ENCODE results near the gene SLC11A2. TPM values are rescaled to one million over a fixed set of nuclear protein-coding genes. Genes with fewer than 3 reads are reported as not detected.
A peak's percentile ranks its signal among the peaks of the same experiment; 100 is the strongest.
"Not testable (repeated sequence)": the region's sequence is repeated elsewhere in the genome, so short reads cannot be mapped to it uniquely, and the experiment has no call there.

Gene SLC11A2
- total RNA-seq, 1 donor from 2014 or later, result 62.9 TPM

- Mint-ChIP-seq H3K27ac (peak overlapping the region; percentile 2), H3K4me1 (ENCODE audit: low read depth) (peaks cover 47% of the 10 kb centered on the region), H3K4me3 (ENCODE audit: low read depth) (no peak overlapping the region), H3K9me3 (no peaks in the 10 kb centered on the region), H3K27me3 (ENCODE audit: low read depth) (no peaks in the 10 kb centered on the region), H3K36me3 (ENCODE audit: low read depth) (peaks cover 22% of the 10 kb centered on the region)
- intact Hi-C loops (cut with micrococcal nuclease), result loop anchor here (10.0 kb wide), 1 partner anchor 516 kb away; the partner anchor contains the start of gene DIP2B
- DNase-seq (ENCODE audit: low spot score), result no peak
These were observed 5.6 kb downstream of the SLC11A2 start for GRCh38 chr12:51020448-51021182.

DNA sequence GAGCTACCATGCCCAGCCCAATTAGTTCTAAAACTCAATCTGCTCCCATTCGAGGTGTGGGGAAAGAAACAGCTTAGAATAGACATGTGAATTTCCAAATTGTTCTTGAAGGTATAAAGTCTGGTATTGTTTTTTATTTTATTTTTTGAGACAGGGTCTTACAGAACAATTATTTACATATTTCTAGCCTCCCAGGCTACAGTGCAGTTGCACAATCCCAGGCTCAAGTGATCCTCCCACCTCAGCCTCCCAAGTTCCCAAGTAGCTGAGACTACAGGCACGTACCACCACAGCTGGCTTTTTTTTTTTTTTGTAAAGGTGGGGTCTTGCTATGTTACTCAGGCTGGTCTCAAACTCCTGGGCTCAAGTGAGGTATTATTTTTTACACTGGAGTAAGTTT lies 6.3 kb downstream of the SLC11A2 start:
- intact Hi-C loops (cut with micrococcal nuclease), result loop anchor here (10.0 kb wide), 1 partner anchor 515 kb away; the partner anchor contains the start of gene DIP2B
- no peak overlapping the region for H3K27ac Mint-ChIP-seq
- no peaks in the 10 kb centered on the region for H3K27me3 Mint-ChIP-seq (ENCODE audit: low read depth)
- peaks cover 42% of the 10 kb centered on the region for H3K4me1 Mint-ChIP-seq (ENCODE audit: low read depth)
- no peak overlapping the region for H3K4me3 Mint-ChIP-seq (ENCODE audit: low read depth)
- H3K36me3 Mint-ChIP-seq (ENCODE audit: low read depth), result peaks cover 22% of the 10 kb centered on the region
- H3K9me3 Mint-ChIP-seq, result no peaks in the 10 kb centered on the region
- DNase-seq (ENCODE audit: low spot score), result no peak

DNA sequence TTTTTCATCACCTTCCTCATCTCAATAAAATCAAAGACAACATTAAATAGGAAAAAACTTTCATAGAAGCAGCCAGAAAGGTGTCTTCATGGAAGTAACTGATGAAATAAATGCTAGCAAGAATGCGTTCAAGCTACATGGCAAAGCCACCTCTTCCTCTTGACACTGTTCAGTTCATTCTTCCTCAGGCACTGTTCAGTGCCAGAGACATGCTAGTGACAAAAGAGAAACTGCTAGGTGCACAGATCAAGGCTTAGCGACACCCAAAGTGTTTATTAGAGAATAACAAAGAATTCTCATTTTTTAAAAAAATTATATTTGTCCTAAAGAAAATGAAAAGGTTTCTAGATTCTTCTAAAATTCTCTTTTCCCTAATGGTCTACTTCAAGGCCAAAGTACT lies 7.2 kb downstream of the SLC11A2 start:
- intact Hi-C loops (cut with micrococcal nuclease), result no loop called here
- H3K4me1 Mint-ChIP-seq (ENCODE audit: low read depth), result peaks cover 34% of the 10 kb centered on the region
- H3K4me3 Mint-ChIP-seq (ENCODE audit: low read depth), result no peak overlapping the region
- H3K27ac Mint-ChIP-seq, result no peak overlapping the region
- DNase-seq (ENCODE audit: low spot score), result no peak
- no peaks in the 10 kb centered on the region for H3K27me3 Mint-ChIP-seq (ENCODE audit: low read depth)
- no peaks in the 10 kb centered on the region for H3K9me3 Mint-ChIP-seq
- H3K36me3 Mint-ChIP-seq (ENCODE audit: low read depth), result peaks cover 19% of the 10 kb centered on the region

DNA sequence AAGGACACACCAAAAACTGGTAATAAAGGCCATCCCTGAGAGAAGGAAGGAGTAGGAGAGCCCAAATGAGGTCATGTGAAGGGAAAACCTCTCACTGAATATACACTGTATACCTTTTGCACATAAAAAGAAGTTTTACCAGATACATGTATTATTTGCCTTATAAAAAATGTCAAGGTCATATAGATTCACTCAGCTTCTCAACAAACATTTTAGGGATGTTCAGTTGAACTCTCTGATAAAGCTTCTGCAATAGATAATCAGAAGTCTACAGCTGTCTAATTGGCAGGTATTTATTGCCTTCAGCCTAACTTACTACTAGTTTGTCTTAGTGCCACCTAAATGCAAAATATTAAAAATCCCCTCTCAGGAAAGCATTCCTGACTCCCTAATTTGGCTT lies 8.7 kb downstream of the SLC11A2 start:
- Mint-ChIP-seq H3K36me3 (ENCODE audit: low read depth) (peaks cover 14% of the 10 kb centered on the region), H3K27ac (no peak overlapping the region), H3K4me1 (ENCODE audit: low read depth) (peaks cover 33% of the 10 kb centered on the region), H3K4me3 (ENCODE audit: low read depth) (no peak overlapping the region), H3K27me3 (ENCODE audit: low read depth) (no peaks in the 10 kb centered on the region), H3K9me3 (no peaks in the 10 kb centered on the region)
- DNase-seq (ENCODE audit: low spot score), result no peak
- intact Hi-C loops (cut with micrococcal nuclease), result no loop called here

GRCh38 chr12:51014467-51014866 lies 11.7 kb downstream of the SLC11A2 start:
- not testable (repeated sequence) for H3K9me3 Mint-ChIP-seq; H3K36me3 Mint-ChIP-seq (ENCODE audit: low read depth)

DNA sequence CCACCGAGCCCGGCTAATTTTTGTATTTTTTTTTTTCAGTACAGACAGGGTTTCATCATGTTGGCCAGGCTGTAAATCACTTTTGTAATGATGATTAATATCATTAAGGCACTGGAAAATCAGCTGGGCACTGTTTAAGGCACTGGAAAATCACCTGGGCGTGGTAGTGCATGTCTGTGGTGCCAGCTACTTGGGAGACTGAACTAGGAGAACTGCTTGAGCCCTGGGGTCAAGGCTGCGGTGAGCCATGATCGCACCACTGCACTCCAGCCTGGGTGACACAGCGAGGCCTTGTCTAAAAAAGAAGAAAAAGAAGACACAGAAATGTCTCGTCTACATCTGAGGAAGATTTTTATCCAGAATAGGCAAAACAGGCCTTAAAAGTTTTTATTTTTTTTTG lies 12.7 kb downstream of the SLC11A2 start:
- Mint-ChIP-seq H3K4me1 (ENCODE audit: low read depth) (peaks cover 29% of the 10 kb centered on the region), H3K36me3 (ENCODE audit: low read depth) (peaks cover 5% of the 10 kb centered on the region), H3K4me3 (ENCODE audit: low read depth) (no peak overlapping the region), H3K9me3 (no peaks in the 10 kb centered on the region), H3K27me3 (ENCODE audit: low read depth) (no peaks in the 10 kb centered on the region), H3K27ac (no peak overlapping the region)
- no peak for DNase-seq (ENCODE audit: low spot score)
- intact Hi-C loops (cut with micrococcal nuclease), result no loop called here

More at GRCh38 chr12:51014467-51014866, 11.7 kb downstream of the SLC11A2 start:
- intact Hi-C loops (cut with micrococcal nuclease); H3K4me3 Mint-ChIP-seq (ENCODE audit: low read depth); H3K27ac Mint-ChIP-seq; DNase-seq (ENCODE audit: low spot score); H3K27me3 Mint-ChIP-seq (ENCODE audit: low read depth): not testable (repeated sequence)
- H3K4me1 Mint-ChIP-seq (ENCODE audit: low read depth), result peaks cover 24% of the 10 kb centered on the region

DNA sequence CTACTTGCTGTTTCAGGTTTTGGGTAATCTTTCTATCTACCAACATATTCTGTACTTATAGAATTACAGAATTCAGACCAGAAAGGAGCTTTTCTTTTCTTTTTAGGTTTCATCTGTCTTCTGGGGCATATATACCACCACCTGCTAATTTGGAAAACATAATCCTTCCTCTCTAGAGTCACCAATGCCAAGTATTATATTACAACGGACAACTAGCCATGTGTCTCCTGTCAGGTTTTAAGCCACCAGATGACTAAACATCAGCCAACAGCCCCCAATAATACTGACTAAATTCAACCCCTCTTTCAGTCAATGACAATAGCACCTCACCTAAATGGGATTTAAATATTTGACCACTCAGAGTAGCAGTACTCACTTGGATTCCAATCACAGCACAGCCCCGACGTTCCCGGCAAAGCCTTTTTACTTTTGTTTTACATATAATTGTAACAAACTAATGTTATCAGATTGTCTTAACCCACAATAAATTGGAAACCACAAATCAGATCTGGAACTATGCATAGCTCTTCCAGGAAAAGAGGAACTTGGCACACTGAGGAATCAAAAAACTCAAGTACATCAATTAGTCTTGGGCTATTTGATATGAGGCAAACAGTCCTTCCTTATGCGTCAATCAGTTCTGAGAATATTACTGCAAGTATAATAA lies 13.5 kb downstream of the SLC11A2 start:
- H3K4me1 Mint-ChIP-seq (ENCODE audit: low read depth), result peaks cover 29% of the 10 kb centered on the region
- H3K9me3 Mint-ChIP-seq, result no peaks in the 10 kb centered on the region
- no peak overlapping the region for H3K4me3 Mint-ChIP-seq (ENCODE audit: low read depth)
- no peak for DNase-seq (ENCODE audit: low spot score)
- intact Hi-C loops (cut with micrococcal nuclease), result no loop called here
- no peak overlapping the region for H3K27ac Mint-ChIP-seq
- H3K27me3 Mint-ChIP-seq (ENCODE audit: low read depth), result no peaks in the 10 kb centered on the region
- H3K36me3 Mint-ChIP-seq (ENCODE audit: low read depth), result peaks cover 12% of the 10 kb centered on the region

GRCh38 chr12:51011955-51012354 lies 14.2 kb downstream of the SLC11A2 start:
- Mint-ChIP-seq H3K4me1 (ENCODE audit: low read depth) (peaks cover 26% of the 10 kb centered on the region), H3K27ac (no peak overlapping the region), H3K4me3 (ENCODE audit: low read depth) (no peak overlapping the region), H3K36me3 (ENCODE audit: low read depth) (peaks cover 18% of the 10 kb centered on the region), H3K27me3 (ENCODE audit: low read depth) (no peaks in the 10 kb centered on the region), H3K9me3 (no peaks in the 10 kb centered on the region)
- intact Hi-C loops (cut with micrococcal nuclease), result no loop called here
- DNase-seq (ENCODE audit: low spot score), result no peak

DNA sequence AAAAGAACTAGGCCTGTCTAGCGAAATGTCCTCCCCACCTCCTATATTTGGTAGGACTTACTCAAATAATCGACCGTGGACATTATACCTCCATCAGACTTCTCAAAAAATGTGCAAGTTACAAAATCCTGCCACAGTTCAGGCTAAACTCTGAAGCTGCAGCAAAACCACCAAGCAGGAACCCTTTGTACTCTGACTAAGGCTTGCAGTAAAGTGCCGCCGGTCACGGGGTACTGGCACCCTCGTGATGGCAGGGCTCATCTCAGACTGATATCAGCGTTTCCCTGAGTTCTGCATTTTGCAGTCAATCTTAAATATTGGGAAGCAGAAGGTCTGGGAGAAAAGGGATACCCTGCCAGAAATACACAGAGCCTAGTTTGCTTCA lies 17.1 kb downstream of the SLC11A2 start:
- intact Hi-C loops (cut with micrococcal nuclease), result loop anchor here (1.0 kb wide), 1 partner anchor 15 kb away; no protein-coding TSS in a partner anchor
- no peaks in the 10 kb centered on the region for H3K9me3 Mint-ChIP-seq

DNA sequence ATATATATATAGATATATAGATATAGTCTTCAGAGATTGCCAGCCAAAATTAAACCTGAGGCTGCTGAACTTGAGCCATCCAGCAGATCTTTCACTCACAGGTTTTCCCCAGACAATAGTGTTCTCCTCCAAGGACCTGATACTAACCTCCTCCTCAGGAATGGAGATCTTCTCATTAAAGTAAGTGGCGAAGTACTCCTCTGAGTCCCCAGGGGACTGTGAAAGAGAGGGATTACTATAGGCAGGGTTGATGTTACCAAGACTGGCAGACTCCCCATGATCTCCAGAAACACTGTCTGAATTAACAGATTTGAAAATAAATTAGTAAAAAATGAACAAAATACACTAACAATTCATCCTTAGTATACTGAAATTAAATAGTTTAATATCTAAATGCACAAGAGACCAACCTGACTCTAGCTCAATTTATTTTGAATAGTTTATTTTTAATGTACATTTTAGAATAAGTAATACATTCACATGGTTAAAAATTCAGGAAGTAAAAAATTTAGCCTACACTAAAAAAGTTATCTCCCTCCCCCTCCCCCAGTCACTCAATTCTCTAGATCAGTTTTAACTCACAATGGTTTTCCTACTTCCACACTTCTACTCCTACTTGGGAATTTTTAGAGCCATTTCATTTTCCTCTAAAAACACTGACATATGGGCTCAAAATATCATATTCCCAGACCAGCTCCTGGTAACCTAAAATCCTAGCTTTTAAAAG lies 17.7 kb downstream of the SLC11A2 start:
- Mint-ChIP-seq H3K36me3 (ENCODE audit: low read depth) (peaks cover 46% of the 10 kb centered on the region), H3K27me3 (ENCODE audit: low read depth) (no peaks in the 10 kb centered on the region), H3K4me1 (ENCODE audit: low read depth) (peaks cover 30% of the 10 kb centered on the region), H3K4me3 (ENCODE audit: low read depth) (peak overlapping the region; percentile 62), H3K27ac (peak overlapping the region; percentile 54), H3K9me3 (no peaks in the 10 kb centered on the region)
- DNase-seq (ENCODE audit: low spot score), result no peak
- intact Hi-C loops (cut with micrococcal nuclease), result loop anchor here (1.0 kb wide), 1 partner anchor 16 kb away; no protein-coding TSS in a partner anchor

More for the DNA sequence above, 17.1 kb downstream of the SLC11A2 start:
- Mint-ChIP-seq H3K27ac (peak overlapping the region; percentile 54), H3K4me3 (ENCODE audit: low read depth) (peak overlapping the region; percentile 62), H3K36me3 (ENCODE audit: low read depth) (peaks cover 44% of the 10 kb centered on the region), H3K27me3 (ENCODE audit: low read depth) (no peaks in the 10 kb centered on the region), H3K4me1 (ENCODE audit: low read depth) (peaks cover 31% of the 10 kb centered on the region)
- DNase-seq (ENCODE audit: low spot score), result no peak

DNA sequence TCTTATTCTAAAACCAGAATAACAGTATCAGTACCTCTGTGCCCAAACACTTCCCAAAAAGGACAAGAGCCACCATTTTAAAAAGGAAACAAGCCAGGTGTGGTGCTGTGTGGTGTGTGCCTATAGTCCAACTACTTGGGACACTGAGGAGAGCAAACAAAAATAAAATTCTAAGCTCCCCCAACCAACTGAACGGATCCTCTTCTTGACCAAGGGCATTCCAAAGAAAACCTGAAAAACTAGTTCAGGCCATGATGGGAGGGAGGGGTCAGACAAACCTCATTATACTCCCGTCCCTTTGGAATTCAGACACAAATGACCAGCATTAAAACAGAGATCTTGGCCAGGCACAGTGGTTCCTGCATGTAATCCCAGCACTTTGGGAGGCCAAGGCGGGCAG lies 20.5 kb downstream of the SLC11A2 start:
- no peak overlapping the region for H3K27ac Mint-ChIP-seq

GRCh38 chr12:51005030-51005429 lies 21.2 kb downstream of the SLC11A2 start:
- DNase-seq (ENCODE audit: low spot score), result no peak
- H3K4me1 Mint-ChIP-seq (ENCODE audit: low read depth), result peaks cover 19% of the 10 kb centered on the region

More for the DNA sequence above, 20.5 kb downstream of the SLC11A2 start:
- Mint-ChIP-seq H3K9me3 (no peaks in the 10 kb centered on the region), H3K27me3 (ENCODE audit: low read depth) (no peaks in the 10 kb centered on the region), H3K4me1 (ENCODE audit: low read depth) (peaks cover 17% of the 10 kb centered on the region), H3K4me3 (ENCODE audit: low read depth) (no peak overlapping the region), H3K36me3 (ENCODE audit: low read depth) (peaks cover 53% of the 10 kb centered on the region)
- intact Hi-C loops (cut with micrococcal nuclease), result no loop called here
- DNase-seq (ENCODE audit: low spot score), result no peak

More at GRCh38 chr12:51005030-51005429, 21.2 kb downstream of the SLC11A2 start:
- Mint-ChIP-seq H3K9me3 (no peaks in the 10 kb centered on the region), H3K27ac (no peak overlapping the region), H3K36me3 (ENCODE audit: low read depth) (peaks cover 60% of the 10 kb centered on the region), H3K4me3 (ENCODE audit: low read depth) (no peak overlapping the region), H3K27me3 (ENCODE audit: low read depth) (no peaks in the 10 kb centered on the region)
- intact Hi-C loops (cut with micrococcal nuclease), result no loop called here
